DND-41 (cell line): Measurements from ENCODE around the gene SDSL.

Experiments
- ATAC-seq: fragments of 200-7000 bp; cut with Tn5 transposase; 3 replicates; pipeline ENCODE4 v1.9.1; 2021; ENCODE audit warnings: low read depth; ENCODE audit not compliant: insufficient read depth
- DNase-seq: peaks from one replicate; pipeline ENCODE4 v3.0.0-alpha.2; 2020
- H2AFZ ChIP-seq: 2 replicates; pipeline ENCODE4 v1.6.0; 2012; ENCODE audit warnings: low read depth, low read length
- H3K27ac ChIP-seq: 2 replicates; pipeline ENCODE4 v1.5.1; 2012; ENCODE audit warnings: low read length, inconsistent platforms
- H3K27me3 ChIP-seq: fragments of 200-600 bp; sonication (generic); 2 replicates; pipeline ENCODE4 v1.6.0; 2012; ENCODE audit warnings: low read length, mild to moderate bottlenecking, inconsistent platforms; ENCODE audit not compliant: insufficient read depth, poor library complexity
- H3K36me3 ChIP-seq: 2 replicates; pipeline ENCODE4 v1.5.1; 2012; ENCODE audit warnings: low read length, inconsistent platforms; ENCODE audit not compliant: insufficient read depth
- H3K4me1 ChIP-seq: 2 replicates; pipeline ENCODE4 v1.5.1; 2012; ENCODE audit warnings: mild to moderate bottlenecking, low read length; ENCODE audit not compliant: insufficient read depth
- H3K4me2 ChIP-seq: 2 replicates; pipeline ENCODE4 v1.6.0; 2012; ENCODE audit warnings: mild to moderate bottlenecking, moderate library complexity, low read length, inconsistent platforms; ENCODE audit not compliant: insufficient read depth
- H3K4me3 ChIP-seq, 2 experiments: fragments of 200-600 bp in 1 of 2; shearing (Covaris generic) in 1 of 2; 2 replicates each; pipeline ENCODE4 v1.5.1; 2012 to 2016; ENCODE audit warnings: inconsistent platforms in 2 of 2, low read length in 2 of 2, mild to moderate bottlenecking in 2 of 2, low read depth in 1 of 2, moderate library complexity in 1 of 2
- H3K79me2 ChIP-seq: 2 replicates; pipeline ENCODE4 v1.6.0; 2012; ENCODE audit warnings: low read length, inconsistent platforms; ENCODE audit not compliant: insufficient read depth
- H3K9ac ChIP-seq: 2 replicates; pipeline ENCODE4 v1.6.0; 2012; ENCODE audit warnings: low read depth, mild to moderate bottlenecking, inconsistent platforms, low read length, moderate library complexity
- H3K9me3 ChIP-seq: 2 replicates; pipeline ENCODE4 v1.5.1; 2012; ENCODE audit warnings: low read length, moderate library complexity, mild to moderate bottlenecking, inconsistent platforms; ENCODE audit not compliant: insufficient read depth, severe bottlenecking
- H4K20me1 ChIP-seq: 2 replicates; pipeline ENCODE4 v1.6.0; 2012; ENCODE audit warnings: low read length; ENCODE audit not compliant: insufficient read depth
- CTCF ChIP-seq: IDR thresholded peaks from 2 replicates; pipeline ENCODE4 v1.5.1; 2012; ENCODE audit warnings: borderline replicate concordance, low read length, moderate library complexity, mild to moderate bottlenecking; ENCODE audit not compliant: poor library complexity, severe bottlenecking; ENCODE audit errors: extremely low read depth
- EZH2 ChIP-seq: IDR thresholded peaks from 3 replicates; pipeline ENCODE4 v1.6.1; 2012; ENCODE audit warnings: borderline replicate concordance, low read depth, mild to moderate bottlenecking, moderate library complexity, low read length, inconsistent platforms; ENCODE audit not compliant: severe bottlenecking

SDSL gene

GRCh38 chr12:113475451-113476175 lies 53.4 kb downstream of the SDSL start:
- Histone ChIP-seq H4K20me1 (0 out of 2 replicates have a peak, but pooled peaks cover 4% of the 10 kb centered on the region), H2AFZ (no peak overlapping the region), H3K4me2 (no peak overlapping the region), H3K79me2 (no peaks in the 10 kb centered on the region), H3K27ac (no peak overlapping the region), H3K9me3 (no peaks in the 10 kb centered on the region), H3K36me3 (no peaks in the 10 kb centered on the region), H3K9ac (no peak overlapping the region), H3K4me3 (no peak overlapping the region), H3K4me1 (no peaks in the 10 kb centered on the region), H3K27me3 (peaks cover 20% of the 10 kb centered on the region)
- DNase-seq (no peak), ATAC-seq (no peak)
- TF ChIP-seq EZH2, result no peak
- TF ChIP-seq CTCF, result no peak

- no peak overlapping the region for H3K4me3 ChIP-seq
- no peak overlapping the region for H2AFZ ChIP-seq
- H3K79me2 ChIP-seq, result no peaks in the 10 kb centered on the region
- no peak overlapping the region for H3K27ac ChIP-seq
- no peak for TF ChIP-seq CTCF
- TF ChIP-seq EZH2, result no peak
- no peak overlapping the region for H3K9ac ChIP-seq
- H3K9me3 ChIP-seq, result no peaks in the 10 kb centered on the region
- H4K20me1 ChIP-seq, result 0 out of 2 replicates have a peak, but pooled peaks cover 4% of the 10 kb centered on the region
- DNase-seq (no peak), ATAC-seq (no peak)
- H3K27me3 ChIP-seq, result peaks cover 20% of the 10 kb centered on the region
- no peak overlapping the region for H3K4me2 ChIP-seq
- no peaks in the 10 kb centered on the region for H3K36me3 ChIP-seq
- H3K4me1 ChIP-seq, result no peaks in the 10 kb centered on the region
Measured at GRCh38 chr12:113476176-113476986, 54.2 kb downstream of the SDSL start.

GRCh38 chr12:113477171-113477841 lies 55.1 kb downstream of the SDSL start:
- no peak overlapping the region for H3K9ac ChIP-seq
- no peaks in the 10 kb centered on the region for H3K36me3 ChIP-seq
- H3K4me1 ChIP-seq, result no peaks in the 10 kb centered on the region
- no peaks in the 10 kb centered on the region for H3K9me3 ChIP-seq
- H3K27ac ChIP-seq, result no peak overlapping the region
- DNase-seq (no peak), ATAC-seq (no peak)
- H3K4me3 ChIP-seq, result no peak overlapping the region
- no peak for TF ChIP-seq CTCF
- no peak for TF ChIP-seq EZH2
- peaks cover 20% of the 10 kb centered on the region for H3K27me3 ChIP-seq
- no peak overlapping the region for H2AFZ ChIP-seq
- H4K20me1 ChIP-seq, result 0 out of 2 replicates have a peak, but pooled peaks cover 4% of the 10 kb centered on the region
- no peak overlapping the region for H3K4me2 ChIP-seq
- no peaks in the 10 kb centered on the region for H3K79me2 ChIP-seq
